ENCODE measurements around the gene CMPK2.
A peak's percentile ranks its signal among the peaks of the same experiment; 100 is the strongest.

CMPK2 gene, protein sequence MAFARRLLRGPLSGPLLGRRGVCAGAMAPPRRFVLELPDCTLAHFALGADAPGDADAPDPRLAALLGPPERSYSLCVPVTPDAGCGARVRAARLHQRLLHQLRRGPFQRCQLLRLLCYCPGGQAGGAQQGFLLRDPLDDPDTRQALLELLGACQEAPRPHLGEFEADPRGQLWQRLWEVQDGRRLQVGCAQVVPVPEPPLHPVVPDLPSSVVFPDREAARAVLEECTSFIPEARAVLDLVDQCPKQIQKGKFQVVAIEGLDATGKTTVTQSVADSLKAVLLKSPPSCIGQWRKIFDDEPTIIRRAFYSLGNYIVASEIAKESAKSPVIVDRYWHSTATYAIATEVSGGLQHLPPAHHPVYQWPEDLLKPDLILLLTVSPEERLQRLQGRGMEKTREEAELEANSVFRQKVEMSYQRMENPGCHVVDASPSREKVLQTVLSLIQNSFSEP

DNA sequence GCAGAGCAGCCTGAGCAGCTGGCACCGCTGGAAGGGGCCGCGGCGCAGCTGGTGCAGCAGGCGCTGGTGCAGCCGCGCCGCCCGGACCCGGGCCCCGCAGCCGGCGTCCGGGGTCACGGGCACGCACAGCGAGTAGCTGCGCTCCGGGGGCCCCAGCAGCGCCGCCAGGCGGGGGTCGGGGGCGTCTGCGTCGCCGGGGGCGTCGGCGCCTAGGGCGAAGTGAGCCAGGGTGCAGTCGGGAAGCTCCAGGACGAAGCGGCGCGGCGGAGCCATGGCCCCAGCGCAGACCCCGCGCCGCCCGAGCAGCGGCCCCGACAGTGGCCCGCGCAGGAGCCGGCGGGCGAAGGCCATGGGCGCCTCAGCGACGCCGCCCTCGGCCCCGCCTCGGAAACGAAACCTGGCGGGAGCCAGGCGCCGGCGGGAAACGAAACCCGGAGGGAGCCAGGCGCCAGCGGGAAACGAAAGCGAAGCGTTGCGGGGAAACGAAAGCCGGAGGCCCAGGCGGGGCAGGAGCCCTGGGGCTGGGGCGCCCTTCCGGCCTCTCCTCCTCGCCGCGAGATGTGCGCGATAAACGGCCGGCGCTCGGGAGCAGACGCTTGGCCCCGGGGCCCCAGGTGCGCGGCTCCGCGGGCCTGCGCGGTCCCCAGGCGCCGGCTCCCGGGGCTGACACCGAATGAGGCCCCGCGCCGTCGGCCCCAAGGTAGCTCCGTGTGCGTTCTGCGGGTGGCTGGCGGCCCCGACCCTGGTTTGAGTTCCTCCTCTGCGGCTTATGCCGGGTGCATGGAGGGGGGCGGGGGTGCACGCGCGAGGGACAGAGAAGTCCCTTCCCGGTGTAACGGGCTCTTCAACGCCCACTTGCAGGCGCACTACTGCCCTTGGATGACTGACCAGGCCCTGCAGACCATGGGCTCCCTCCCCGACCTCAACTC is at the start of gene CMPK2:
Gene CMPK2, minus strand, starts transcription at position 562 of the 929 bp plus-strand sequence. Its CDS starts 211 bp downstream, at position 351.
- H2AFZ ChIP-seq (ENCODE audit: low read depth, low read length) = peak within 1 kb of the TSS; percentile 75
- H3K4me1 ChIP-seq (ENCODE audit: insufficient read depth, low read length) = peaks cover 53% of the 10 kb centered on the region
- peaks cover 13% of the 10 kb centered on the region for H3K9me3 ChIP-seq (ENCODE audit: insufficient read depth, low read length, severe bottlenecking)
- peak within 1 kb of the TSS; percentile 89 for H3K4me2 ChIP-seq (ENCODE audit: insufficient read depth, low read length)
- H3K36me3 ChIP-seq (ENCODE audit: insufficient read depth, low read length) = peaks cover 33% of the 10 kb centered on the region
- peak within 1 kb of the TSS; percentile 64 to 81 for H3K4me3 ChIP-seq (ENCODE audit: low read depth in 1 of 2, low read length in 2 of 2)
- peak within 1 kb of the TSS; percentile 84 for H3K9ac ChIP-seq (ENCODE audit: low read depth, low read length)
- H3K79me2 ChIP-seq (ENCODE audit: insufficient read depth, low read length) = peaks cover 57% of the 10 kb centered on the region
- no peak for TF ChIP-seq EZH2 (IDR thresholded peaks at IDR 0.05; ENCODE audit: borderline replicate concordance, low read depth, low read length, severe bottlenecking)
- TF ChIP-seq, protein P1, sequence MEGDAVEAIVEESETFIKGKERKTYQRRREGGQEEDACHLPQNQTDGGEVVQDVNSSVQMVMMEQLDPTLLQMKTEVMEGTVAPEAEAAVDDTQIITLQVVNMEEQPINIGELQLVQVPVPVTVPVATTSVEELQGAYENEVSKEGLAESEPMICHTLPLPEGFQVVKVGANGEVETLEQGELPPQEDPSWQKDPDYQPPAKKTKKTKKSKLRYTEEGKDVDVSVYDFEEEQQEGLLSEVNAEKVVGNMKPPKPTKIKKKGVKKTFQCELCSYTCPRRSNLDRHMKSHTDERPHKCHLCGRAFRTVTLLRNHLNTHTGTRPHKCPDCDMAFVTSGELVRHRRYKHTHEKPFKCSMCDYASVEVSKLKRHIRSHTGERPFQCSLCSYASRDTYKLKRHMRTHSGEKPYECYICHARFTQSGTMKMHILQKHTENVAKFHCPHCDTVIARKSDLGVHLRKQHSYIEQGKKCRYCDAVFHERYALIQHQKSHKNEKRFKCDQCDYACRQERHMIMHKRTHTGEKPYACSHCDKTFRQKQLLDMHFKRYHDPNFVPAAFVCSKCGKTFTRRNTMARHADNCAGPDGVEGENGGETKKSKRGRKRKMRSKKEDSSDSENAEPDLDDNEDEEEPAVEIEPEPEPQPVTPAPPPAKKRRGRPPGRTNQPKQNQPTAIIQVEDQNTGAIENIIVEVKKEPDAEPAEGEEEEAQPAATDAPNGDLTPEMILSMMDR (IDR thresholded peaks at IDR 0.05; ENCODE audit: borderline replicate concordance, extremely low read depth, low read length, poor library complexity, severe bottlenecking) = peak; percentile 62
- ATAC-seq (ENCODE audit: insufficient read depth, low read depth) (peak; percentile 79), DNase-seq (peak; percentile 90)
- H4K20me1 ChIP-seq (ENCODE audit: insufficient read depth, low read length) = no peaks in the 10 kb centered on the region
- peak within 1 kb of the TSS; percentile 92 for H3K27ac ChIP-seq (ENCODE audit: low read length)
- H3K27me3 ChIP-seq (ENCODE audit: insufficient read depth, low read length, poor library complexity) = no peaks in the 10 kb centered on the region

DNA sequence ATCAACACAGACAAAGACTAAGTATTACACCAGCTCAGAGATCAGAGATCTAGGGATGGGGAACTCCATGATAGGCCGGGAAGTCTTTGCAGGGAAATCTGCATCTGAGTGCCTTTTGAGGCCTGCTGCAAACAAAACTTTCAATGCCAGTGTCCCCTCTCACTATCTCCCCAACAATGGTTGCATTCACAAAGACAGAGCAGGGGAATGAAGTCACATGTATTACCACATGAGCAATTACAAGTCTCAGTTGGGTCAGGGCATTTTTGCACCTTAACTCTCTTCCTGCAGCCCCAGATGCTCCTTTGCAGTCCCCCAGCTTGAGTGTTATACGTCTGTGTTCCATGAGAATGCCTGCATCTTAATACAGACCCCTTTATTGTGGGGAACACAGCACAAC is 49.7 kb upstream of the CMPK2 start:
- no peak overlapping the region for H2AFZ ChIP-seq (ENCODE audit: low read depth, low read length)
- no peak overlapping the region; the same call in 1 of the 2 replicates for H3K9ac ChIP-seq (ENCODE audit: low read depth, low read length)
- peaks cover 56% of the 10 kb centered on the region for H3K36me3 ChIP-seq (ENCODE audit: insufficient read depth, low read length)
- H3K27ac ChIP-seq (ENCODE audit: low read length) = peak overlapping the region; percentile 55
- peak overlapping the region; percentile 79 for H3K4me2 ChIP-seq (ENCODE audit: insufficient read depth, low read length)
- H3K4me3 ChIP-seq (ENCODE audit: low read depth in 1 of 2, low read length in 2 of 2) = no peak overlapping the region
- TF ChIP-seq, protein P1 (IDR thresholded peaks at IDR 0.05; ENCODE audit: borderline replicate concordance, extremely low read depth, low read length, poor library complexity, severe bottlenecking) = no peak
- TF ChIP-seq EZH2 (IDR thresholded peaks at IDR 0.05; ENCODE audit: borderline replicate concordance, low read depth, low read length, severe bottlenecking) = no peak
- ATAC-seq (ENCODE audit: insufficient read depth, low read depth) (no peak), DNase-seq (no peak)
- no peaks in the 10 kb centered on the region for H3K9me3 ChIP-seq (ENCODE audit: insufficient read depth, low read length, severe bottlenecking)
- peaks cover 79% of the 10 kb centered on the region for H3K79me2 ChIP-seq (ENCODE audit: insufficient read depth, low read length)
- peaks cover 16% of the 10 kb centered on the region for H4K20me1 ChIP-seq (ENCODE audit: insufficient read depth, low read length)
- peaks cover 81% of the 10 kb centered on the region for H3K4me1 ChIP-seq (ENCODE audit: insufficient read depth, low read length)
- H3K27me3 ChIP-seq (ENCODE audit: insufficient read depth, low read length, poor library complexity) = no peaks in the 10 kb centered on the region

DNA sequence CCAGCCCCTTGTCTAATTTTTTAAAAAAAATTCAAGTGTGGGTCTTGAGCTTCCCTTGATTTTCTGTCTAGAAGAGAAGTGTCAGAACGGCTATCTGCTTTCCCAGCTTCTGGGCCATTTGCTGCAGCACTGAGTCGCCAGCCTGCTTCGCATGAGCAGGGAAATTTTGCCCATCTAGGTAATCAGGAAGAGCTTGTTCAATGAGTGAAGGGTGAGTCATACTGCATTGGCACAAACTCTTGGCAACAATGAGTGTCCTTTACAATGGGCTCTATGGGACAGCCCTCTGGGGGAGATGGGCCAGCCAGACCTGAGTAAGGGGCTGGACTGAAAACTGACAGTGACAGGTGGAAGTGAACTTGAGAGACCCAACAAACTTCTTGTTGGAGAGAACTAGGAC is 49.1 kb upstream of the CMPK2 start:
- Histone ChIP-seq H3K27ac (ENCODE audit: low read length) (peak overlapping the region; percentile 55), H3K36me3 (ENCODE audit: insufficient read depth, low read length) (peaks cover 50% of the 10 kb centered on the region), H3K9ac (ENCODE audit: low read depth, low read length) (no peak overlapping the region), H3K4me3 (ENCODE audit: low read depth in 1 of 2, low read length in 2 of 2) (no peak overlapping the region), H4K20me1 (ENCODE audit: insufficient read depth, low read length) (peaks cover 11% of the 10 kb centered on the region; the same call in 1 of the 2 replicates), H3K79me2 (ENCODE audit: insufficient read depth, low read length) (peaks cover 74% of the 10 kb centered on the region), H3K4me1 (ENCODE audit: insufficient read depth, low read length) (peaks cover 81% of the 10 kb centered on the region), H3K4me2 (ENCODE audit: insufficient read depth, low read length) (no peak overlapping the region), H3K9me3 (ENCODE audit: insufficient read depth, low read length, severe bottlenecking) (no peaks in the 10 kb centered on the region), H2AFZ (ENCODE audit: low read depth, low read length) (no peak overlapping the region), H3K27me3 (ENCODE audit: insufficient read depth, low read length, poor library complexity) (no peaks in the 10 kb centered on the region)
- TF ChIP-seq EZH2 (IDR thresholded peaks at IDR 0.05; ENCODE audit: borderline replicate concordance, low read depth, low read length, severe bottlenecking) = no peak
- TF ChIP-seq, protein P1 (IDR thresholded peaks at IDR 0.05; ENCODE audit: borderline replicate concordance, extremely low read depth, low read length, poor library complexity, severe bottlenecking) = no peak
- ATAC-seq (ENCODE audit: insufficient read depth, low read depth) (no peak), DNase-seq (no peak)
